Panc1 (cell line): Measurements from ENCODE around the gene EPHB2. TPM values are rescaled to one million over a fixed set of nuclear protein-coding genes. Genes with fewer than 3 reads are reported as not detected.

Experiments
- ATAC-seq: fragments of 200-7000 bp; cut with Tn5 transposase; 2 replicates; pipeline ENCODE4 v1.9.1; 2020; ENCODE audit warnings: mild to moderate bottlenecking, moderate library complexity
- BruUV-seq: library from RNA; stranded (reverse); fragments of 400-500 nt; replicated peaks from 2 replicates; lab custom pipeline; 2021; lab: Mats Ljungman, UMichigan
- CTCF ChIA-PET: fragments of 300-600 bp; sonication (Branson Sonifier 250); formaldehyde crosslinking; loops from one replicate; lab custom pipeline; 2022; ENCODE audit warnings: antibody characterized with exemption; lab: Charles Lee
- POLR2A ChIA-PET: fragments of 300-600 bp; sonication (Branson Sonifier 250); formaldehyde crosslinking; loops from one replicate; lab custom pipeline; 2022; ENCODE audit warnings: antibody characterized with exemption; lab: Charles Lee
- DNase-seq: peaks from one replicate; pipeline ENCODE4 v3.0.0-alpha.2; 2010; ENCODE audit warnings: low read depth, low spot score
- H3K27ac ChIP-seq: 2 replicates; pipeline ENCODE4 v1.5.1; 2011; ENCODE audit warnings: mild to moderate bottlenecking, low read length, inconsistent platforms
- H3K27me3 ChIP-seq: fragments of 200-500 bp; sonication (Bioruptor generic); 2 replicates; pipeline ENCODE4 v1.6.0; 2014; ENCODE audit warnings: low read length, inconsistent platforms; ENCODE audit not compliant: control insufficient read depth, insufficient read depth
- H3K36me3 ChIP-seq: fragments of 200-500 bp; sonication (Bioruptor generic); 2 replicates; pipeline ENCODE4 v1.5.1; 2014; ENCODE audit warnings: inconsistent platforms, mild to moderate bottlenecking, low read length, moderate library complexity; ENCODE audit not compliant: control insufficient read depth, insufficient read depth
- H3K4me1 ChIP-seq: 2 replicates; pipeline ENCODE4 v1.5.1; 2011; ENCODE audit warnings: inconsistent platforms, mild to moderate bottlenecking, low read length, moderate library complexity; ENCODE audit not compliant: control insufficient read depth, insufficient read depth
- H3K4me3 ChIP-seq, 2 experiments: 2 replicates each; pipeline ENCODE4 v1.5.1; 2011 to 2012; ENCODE audit warnings: low read depth in 2 of 2, low read length in 2 of 2, mild to moderate bottlenecking in 2 of 2, inconsistent platforms in 1 of 2, moderate library complexity in 1 of 2
- H3K9me3 ChIP-seq: fragments of 200-500 bp; sonication (Bioruptor generic); 2 replicates; pipeline ENCODE4 v1.5.1; 2014; ENCODE audit warnings: low read depth, mild to moderate bottlenecking, inconsistent platforms, low read length, moderate library complexity; ENCODE audit not compliant: control insufficient read depth, insufficient read depth
- CTCF ChIP-seq: fragments of 450-650 bp; IDR thresholded peaks from 2 replicates; pipeline ENCODE4 v1.5.1; 2017; ENCODE audit warnings: mild to moderate bottlenecking
- POLR2AphosphoS5 ChIP-seq: IDR thresholded peaks from 2 replicates; pipeline ENCODE4 v1.6.1; 2012; ENCODE audit warnings: mild to moderate bottlenecking, low read depth, low read length, moderate library complexity
- SIN3A ChIP-seq: IDR thresholded peaks from 2 replicates; pipeline ENCODE4 v1.6.1; 2012; ENCODE audit warnings: low read depth, mild to moderate bottlenecking, low read length, moderate library complexity, borderline replicate concordance; ENCODE audit not compliant: insufficient read depth
- TCF7L2 ChIP-seq: IDR thresholded peaks from 2 replicates; pipeline ENCODE4 v1.6.1; 2011; ENCODE audit warnings: mild to moderate bottlenecking, low read depth, low read length, inconsistent platforms
- in situ Hi-C: cut with HindIII; loops from 2 replicates; pipeline ENCODE4 v1.10.0; 2016; ENCODE audit warnings: low sequenced_read_pairs, low pct_unique_long_range_greater_than_20kb
- intact Hi-C: fragments of 100-400 bp; cut with micrococcal nuclease; formaldehyde crosslinking; loops from one replicate; pipeline ENCODE4 v1.10.0; 2022; ENCODE audit not compliant: unreplicated experiment
- total RNA-seq: library from RNA; stranded (reverse); gene quantifications from one replicate; pipeline ENCODE4 v1.2.1, GENCODE V29; 2021; ENCODE audit not compliant: unreplicated experiment
- TF ChIP-seq, protein P1 (sequence below), 2 experiments: IDR thresholded peaks; 2 replicates each; pipeline ENCODE4 v1.6.1; 2011 to 2012; ENCODE audit warnings: low read depth in 2 of 2, control low read depth in 1 of 2, low read length in 1 of 2, mild to moderate bottlenecking in 1 of 2, moderate library complexity in 1 of 2; ENCODE audit not compliant: insufficient read depth in 1 of 2

The EPHB2 gene
- total RNA-seq, 1 experiment from 2014 or later = 29.0 TPM

DNA sequence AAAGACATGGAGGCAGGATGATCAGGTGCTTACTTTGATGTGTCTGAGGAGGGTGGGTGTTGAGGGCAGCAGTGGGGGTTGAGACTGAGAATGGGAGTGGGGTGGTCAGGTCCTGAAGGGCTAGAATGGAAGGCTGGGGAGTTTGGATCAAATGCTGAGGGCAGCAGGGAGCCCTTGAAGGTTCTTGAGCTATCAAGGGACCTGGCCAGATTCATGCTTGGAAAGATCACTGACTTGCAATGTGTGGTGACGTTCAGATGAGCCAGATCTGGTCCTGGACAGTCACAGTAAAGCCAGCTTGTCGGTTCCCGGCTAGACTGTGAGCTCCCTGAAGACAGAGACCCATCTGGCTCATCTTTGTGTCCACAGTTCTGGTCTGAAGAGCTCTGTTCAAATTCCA, 3.8 kb downstream of the EPHB2 start:
- POLR2A ChIA-PET = no interaction called here

DNA sequence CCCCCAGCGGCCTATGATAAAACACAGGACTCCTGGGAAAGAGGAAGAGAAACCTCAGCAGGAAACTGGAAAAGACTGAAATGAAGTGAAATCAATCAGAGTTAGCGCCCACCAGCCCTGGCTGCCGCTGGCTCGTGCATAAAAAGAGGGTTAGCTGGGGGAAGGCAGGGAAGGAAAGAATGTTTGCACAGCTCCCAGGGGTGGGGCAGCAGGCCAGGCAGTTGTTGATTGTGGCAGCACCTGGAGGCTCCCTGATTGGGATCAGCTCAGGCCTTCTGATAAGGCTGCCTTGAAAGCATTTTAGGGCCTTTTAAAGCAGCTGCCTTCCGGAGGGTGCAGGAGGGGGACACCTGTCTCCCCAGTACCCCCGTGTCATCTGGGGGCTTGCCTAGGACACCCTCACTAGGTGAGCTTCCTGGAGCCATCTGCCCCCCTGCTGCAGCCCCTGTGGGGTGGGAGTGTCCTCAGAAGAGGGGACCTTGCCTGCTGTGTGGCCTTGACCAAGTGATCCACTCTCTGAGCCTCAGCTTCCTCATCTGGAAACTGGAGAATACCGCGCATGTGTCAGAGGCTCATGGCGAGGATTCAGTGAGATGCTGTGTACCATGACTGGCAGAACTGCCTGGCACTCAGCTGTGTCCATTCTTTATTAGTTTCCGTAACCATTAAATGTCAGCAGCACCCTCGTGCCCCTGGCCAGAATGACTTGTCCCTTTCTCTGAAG, 6.6 kb downstream of the EPHB2 start:
- in situ Hi-C loops (no loop called here), intact Hi-C loops (no loop called here)
- no peak overlapping the region for H3K4me3 ChIP-seq
- ChIA-PET CTCF (interaction anchor here (1.0 kb wide), 1 partner anchor 13 kb away, joined by 3 read pairs; no protein-coding TSS in a partner anchor), POLR2A (no interaction called here)
- BruUV-seq = no TSS peak
- H3K27ac ChIP-seq = no peak overlapping the region
- TF ChIP-seq, protein P1, sequence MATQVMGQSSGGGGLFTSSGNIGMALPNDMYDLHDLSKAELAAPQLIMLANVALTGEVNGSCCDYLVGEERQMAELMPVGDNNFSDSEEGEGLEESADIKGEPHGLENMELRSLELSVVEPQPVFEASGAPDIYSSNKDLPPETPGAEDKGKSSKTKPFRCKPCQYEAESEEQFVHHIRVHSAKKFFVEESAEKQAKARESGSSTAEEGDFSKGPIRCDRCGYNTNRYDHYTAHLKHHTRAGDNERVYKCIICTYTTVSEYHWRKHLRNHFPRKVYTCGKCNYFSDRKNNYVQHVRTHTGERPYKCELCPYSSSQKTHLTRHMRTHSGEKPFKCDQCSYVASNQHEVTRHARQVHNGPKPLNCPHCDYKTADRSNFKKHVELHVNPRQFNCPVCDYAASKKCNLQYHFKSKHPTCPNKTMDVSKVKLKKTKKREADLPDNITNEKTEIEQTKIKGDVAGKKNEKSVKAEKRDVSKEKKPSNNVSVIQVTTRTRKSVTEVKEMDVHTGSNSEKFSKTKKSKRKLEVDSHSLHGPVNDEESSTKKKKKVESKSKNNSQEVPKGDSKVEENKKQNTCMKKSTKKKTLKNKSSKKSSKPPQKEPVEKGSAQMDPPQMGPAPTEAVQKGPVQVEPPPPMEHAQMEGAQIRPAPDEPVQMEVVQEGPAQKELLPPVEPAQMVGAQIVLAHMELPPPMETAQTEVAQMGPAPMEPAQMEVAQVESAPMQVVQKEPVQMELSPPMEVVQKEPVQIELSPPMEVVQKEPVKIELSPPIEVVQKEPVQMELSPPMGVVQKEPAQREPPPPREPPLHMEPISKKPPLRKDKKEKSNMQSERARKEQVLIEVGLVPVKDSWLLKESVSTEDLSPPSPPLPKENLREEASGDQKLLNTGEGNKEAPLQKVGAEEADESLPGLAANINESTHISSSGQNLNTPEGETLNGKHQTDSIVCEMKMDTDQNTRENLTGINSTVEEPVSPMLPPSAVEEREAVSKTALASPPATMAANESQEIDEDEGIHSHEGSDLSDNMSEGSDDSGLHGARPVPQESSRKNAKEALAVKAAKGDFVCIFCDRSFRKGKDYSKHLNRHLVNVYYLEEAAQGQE (IDR thresholded peaks at IDR 0.05; ENCODE audit: insufficient read depth in 1 of 2, low read depth in 2 of 2, low read length in 1 of 2) = no peak
- no peak for TF ChIP-seq CTCF
- no peak for TF ChIP-seq SIN3A
- no peak for TF ChIP-seq POLR2AphosphoS5
- no peak for TF ChIP-seq TCF7L2
- H3K36me3 ChIP-seq = no peaks in the 10 kb centered on the region
- peak; percentile 49; the same call in 1 of the 2 replicates for ATAC-seq
- H3K27me3 ChIP-seq = no peaks in the 10 kb centered on the region
- DNase-seq = no peak
- H3K4me1 ChIP-seq = peaks cover 30% of the 10 kb centered on the region
- no peaks in the 10 kb centered on the region for H3K9me3 ChIP-seq

More for the DNA sequence above, 3.8 kb downstream of the EPHB2 start:
- no peak for ATAC-seq
- in situ Hi-C loops = no loop called here
- Histone ChIP-seq H3K4me3 (no peak overlapping the region), H3K27ac (no peak overlapping the region), H3K4me1 (peaks cover 38% of the 10 kb centered on the region), H3K36me3 (no peaks in the 10 kb centered on the region), H3K27me3 (no peaks in the 10 kb centered on the region), H3K9me3 (no peaks in the 10 kb centered on the region)
- BruUV-seq = no TSS peak
- DNase-seq = no peak
- intact Hi-C loops = no loop called here
- TF ChIP-seq TCF7L2 = no peak
- TF ChIP-seq SIN3A = no peak
- no peak for TF ChIP-seq CTCF
- TF ChIP-seq, protein P1 (IDR thresholded peaks at IDR 0.05; ENCODE audit: insufficient read depth in 1 of 2, low read depth in 2 of 2, low read length in 1 of 2) = no peak
- no peak for TF ChIP-seq POLR2AphosphoS5
- CTCF ChIA-PET = no interaction called here
